ENCODE results near the gene PRSS36. TPM values are rescaled to one million over a fixed set of nuclear protein-coding genes. Genes with fewer than 3 reads are reported as not detected.

Gene PRSS36
- total RNA-seq, 4 donors from 2014 or later: 2.6 to 11.3 (median 8.3) TPM

- no peak for TF ChIP-seq CTCF (IDR thresholded peaks at IDR 0.05; ENCODE audit: low read depth)
Observed at GRCh38 chr16:31129568-31130335, 20.1 kb downstream of the PRSS36 start.

- no peak for TF ChIP-seq CTCF (IDR thresholded peaks at IDR 0.05; ENCODE audit: low read depth)
Observed at GRCh38 chr16:31128711-31129567, 20.9 kb downstream of the PRSS36 start.

DNA sequence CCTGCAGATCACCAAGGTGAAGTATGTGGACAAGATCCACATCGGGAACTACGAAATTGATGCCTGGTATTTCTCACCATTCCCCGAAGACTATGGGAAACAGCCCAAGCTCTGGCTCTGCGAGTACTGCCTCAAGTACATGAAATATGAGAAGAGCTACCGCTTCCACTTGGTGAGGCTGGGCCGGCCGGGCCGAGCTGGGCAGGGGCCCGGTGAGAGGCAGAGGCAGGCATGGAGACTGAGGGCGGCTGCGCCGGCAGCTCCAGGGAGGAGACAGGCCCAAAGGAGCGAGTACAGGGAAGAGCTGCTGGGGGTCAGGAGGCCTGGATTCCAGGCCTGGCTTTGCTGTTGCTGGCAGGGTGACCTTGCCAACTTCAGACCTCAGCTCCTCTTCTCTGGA is 22.7 kb downstream of the PRSS36 start:
- no peak for TF ChIP-seq CTCF (IDR thresholded peaks at IDR 0.05; ENCODE audit: low read depth)

DNA sequence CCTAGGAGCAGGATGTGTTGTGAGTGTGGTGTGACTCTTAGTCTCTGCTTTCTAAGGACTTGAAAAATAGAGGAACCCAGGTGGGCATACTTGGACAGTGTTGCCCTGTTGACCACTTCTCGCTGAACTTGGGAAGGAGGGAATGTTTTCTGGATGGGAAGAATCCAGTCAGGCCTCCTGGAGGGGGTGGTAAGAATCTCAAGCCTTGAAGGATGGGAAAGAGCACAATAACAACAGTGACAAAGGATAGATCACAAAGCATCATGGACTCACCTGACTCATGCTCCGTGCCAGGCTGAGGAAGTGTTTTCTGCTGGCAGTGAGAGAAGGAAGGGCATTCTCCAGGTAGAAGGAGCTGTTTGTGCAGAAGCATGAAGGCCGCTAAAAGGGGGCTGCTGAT is 24.0 kb downstream of the PRSS36 start:
- no peak for TF ChIP-seq CTCF (IDR thresholded peaks at IDR 0.05; ENCODE audit: low read depth)

DNA sequence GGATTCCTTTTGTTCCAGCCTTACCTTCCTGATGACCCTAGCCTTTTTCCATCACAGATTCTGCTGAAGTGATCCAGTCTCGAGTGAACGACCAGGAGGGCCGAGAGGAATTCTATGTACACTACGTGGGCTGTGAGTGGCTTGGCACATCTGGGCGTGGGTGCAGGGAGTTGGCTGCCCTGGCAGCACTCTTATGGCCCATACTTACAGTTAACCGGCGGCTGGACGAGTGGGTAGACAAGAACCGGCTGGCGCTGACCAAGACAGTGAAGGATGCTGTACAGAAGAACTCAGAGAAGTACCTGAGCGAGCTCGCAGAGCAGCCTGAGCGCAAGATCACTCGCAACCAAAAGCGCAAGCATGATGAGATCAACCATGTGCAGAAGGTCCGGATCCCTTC is 29.7 kb downstream of the PRSS36 start:
- TF ChIP-seq CTCF (IDR thresholded peaks at IDR 0.05; ENCODE audit: low read depth): no peak

DNA sequence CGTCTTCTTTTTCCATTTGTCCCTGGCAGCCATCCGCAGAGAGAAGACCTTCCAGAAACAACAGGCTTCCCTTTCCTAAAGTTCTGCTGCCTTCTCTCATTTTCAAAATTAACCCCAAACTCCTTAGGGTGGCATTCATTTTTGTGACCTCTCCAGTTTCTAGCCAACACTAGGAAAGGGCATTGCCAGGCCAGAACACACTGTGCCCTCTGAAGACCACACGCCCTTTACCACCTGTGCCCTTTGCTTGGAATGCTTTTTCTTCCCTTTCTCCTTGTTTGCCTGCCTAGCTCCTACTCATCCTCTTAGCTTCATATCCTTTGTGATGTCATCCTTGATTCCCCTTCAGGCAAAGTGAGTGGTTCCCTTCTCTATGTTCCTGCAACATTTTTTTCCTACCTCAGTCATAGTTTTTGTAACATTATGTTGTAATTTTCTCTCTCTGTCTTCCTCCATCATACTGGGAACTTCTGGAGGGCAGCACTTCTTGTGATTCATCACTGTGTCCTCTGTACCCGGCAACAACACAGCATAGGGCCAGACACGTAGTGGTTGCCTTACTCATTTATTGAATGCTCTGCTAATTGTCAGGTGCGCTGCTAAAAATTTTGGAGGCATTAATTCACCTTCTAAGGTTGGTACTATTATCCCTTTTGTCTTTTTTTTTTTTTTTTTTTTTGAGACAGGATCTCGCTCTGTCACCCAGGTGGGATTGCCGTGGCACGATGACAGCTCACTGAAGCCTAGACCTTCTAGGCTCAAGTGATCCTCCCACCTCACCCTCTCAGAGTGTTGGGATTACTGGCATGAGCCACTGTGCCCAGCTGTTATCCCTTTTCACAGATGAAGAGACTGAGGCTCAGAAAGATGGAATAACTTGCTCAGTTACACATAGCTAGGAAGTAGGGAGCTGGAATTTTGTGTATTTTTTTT is 31.4 kb downstream of the PRSS36 start:
- TF ChIP-seq CTCF (IDR thresholded peaks at IDR 0.05; ENCODE audit: low read depth): no peak
